M059J (cell line): Measurements from ENCODE around the gene PODXL2. TPM values are rescaled to one million over a fixed set of nuclear protein-coding genes. Genes with fewer than 3 reads are reported as not detected.
"Not testable (repeated sequence)": the region's sequence is repeated elsewhere in the genome, so short reads cannot be mapped to it uniquely, and the experiment has no call there.

Experiments
- DNase-seq: peaks from one replicate; pipeline ENCODE4 v3.0.0-alpha.2; 2012; ENCODE audit warnings: low read depth
- total RNA-seq: library from RNA; depleted of rRNA; stranded (reverse); fragments of >200 nt; shearing (Covaris generic); gene quantifications from 2 replicates; pipeline ENCODE4 v1.2.3, GENCODE V29; 2014

Gene PODXL2
- total RNA-seq, 1 experiment from 2014 or later, result 19.9 TPM

GRCh38 chr3:127688416-127689265 is 59.7 kb downstream of the PODXL2 start:
- peak; percentile 74 for DNase-seq

DNA sequence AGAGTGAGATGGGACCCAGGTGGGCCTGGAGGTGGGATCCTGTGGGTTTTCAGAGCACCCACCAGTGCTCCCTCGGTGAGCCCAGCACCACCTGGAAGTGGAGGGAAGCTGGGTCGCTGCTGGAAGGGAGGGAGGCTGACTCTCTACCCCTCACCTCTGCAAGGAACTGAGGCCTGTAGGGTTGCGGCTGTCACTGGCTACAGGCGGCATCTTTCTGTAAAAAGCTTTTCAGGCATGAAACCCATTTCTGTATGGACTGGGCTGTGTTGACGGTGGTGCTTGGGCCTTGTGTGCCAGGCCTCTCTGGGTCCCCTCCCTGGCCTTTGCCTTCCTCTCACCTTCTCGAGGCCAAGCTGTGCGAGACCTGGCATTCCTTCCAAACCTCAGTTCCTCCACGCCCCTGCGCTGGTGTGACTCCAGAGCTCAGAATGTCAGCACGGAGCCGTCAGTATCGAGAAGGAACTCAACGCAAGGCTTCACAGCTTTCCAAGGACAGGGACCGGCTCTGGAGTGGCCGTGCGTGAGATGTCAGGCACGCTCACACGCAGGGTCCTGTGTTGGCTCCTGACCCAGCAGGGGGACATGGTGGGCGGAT is 60.4 kb downstream of the PODXL2 start:
- no peak for DNase-seq

DNA sequence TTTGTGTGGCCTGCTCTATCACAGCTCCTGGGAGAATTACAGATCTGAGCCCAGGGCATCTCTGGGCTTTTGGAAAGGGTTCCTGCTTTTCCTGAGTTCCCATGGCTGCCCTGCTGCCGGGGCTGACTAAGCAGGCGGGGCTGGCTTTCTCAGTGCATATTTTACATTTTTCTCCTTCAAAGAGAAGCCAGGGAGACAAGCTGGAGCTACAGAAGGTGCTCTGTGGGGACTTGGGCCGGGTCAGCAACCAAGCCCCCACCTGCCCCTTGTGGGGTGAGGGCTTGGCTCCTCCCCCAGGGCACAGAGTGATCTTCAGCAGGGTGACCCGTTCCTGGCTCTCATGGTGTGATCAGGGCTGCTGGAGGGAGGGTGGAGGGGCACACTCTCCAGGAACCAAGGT is 61.1 kb downstream of the PODXL2 start:
- peak; percentile 78 for DNase-seq

DNA sequence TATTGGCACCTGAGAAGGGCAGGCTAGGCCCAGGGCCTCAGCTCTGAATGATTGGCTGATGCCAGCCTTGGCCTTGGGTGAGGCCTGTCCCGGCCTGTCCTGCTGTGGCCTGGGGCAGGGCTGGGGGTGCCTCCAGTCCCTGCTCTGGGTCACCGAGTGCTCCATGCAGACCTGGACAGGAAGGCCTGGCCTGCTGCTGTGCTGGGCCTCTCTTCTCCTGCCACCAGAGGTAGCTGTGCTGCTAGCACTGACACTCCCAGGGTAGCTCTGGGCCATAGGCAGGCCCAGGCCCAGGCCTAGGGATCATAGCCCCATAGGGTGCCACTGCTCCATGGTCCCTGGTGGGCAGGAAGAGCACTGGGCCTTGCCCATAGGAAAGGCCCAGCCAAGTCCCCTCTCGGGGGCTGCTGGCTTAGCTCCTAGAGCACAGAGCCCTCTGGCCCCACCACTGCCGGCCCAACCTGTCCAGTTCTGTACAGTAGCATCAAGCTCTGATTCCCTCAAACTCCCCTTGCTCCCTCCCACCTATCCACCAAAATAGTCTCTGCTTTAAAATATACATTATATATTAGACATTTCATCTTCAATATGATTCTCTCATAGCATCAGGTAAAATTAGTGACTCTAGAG is 62.0 kb downstream of the PODXL2 start:
- DNase-seq, result peak; percentile 75

DNA sequence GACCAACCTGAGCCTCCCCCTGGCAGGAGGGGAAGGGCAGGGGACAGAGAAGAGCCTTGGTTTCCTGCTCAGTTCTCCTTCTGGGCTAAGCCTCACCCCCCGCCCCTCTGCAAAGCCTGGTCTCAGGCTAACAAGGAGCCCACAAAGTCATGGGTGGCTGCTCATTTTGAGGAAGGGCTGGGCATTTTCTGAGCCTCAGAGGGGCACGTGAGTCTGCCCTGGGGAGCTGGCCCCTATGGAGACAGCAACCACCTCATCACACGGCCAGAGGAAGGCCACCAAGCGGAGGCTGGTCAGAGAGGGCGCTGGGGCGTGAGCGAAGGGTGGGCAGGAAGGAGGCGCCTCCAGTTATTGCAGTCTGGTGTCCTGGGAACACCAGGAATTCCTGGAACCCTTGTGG is 62.5 kb downstream of the PODXL2 start:
- DNase-seq, result no peak

DNA sequence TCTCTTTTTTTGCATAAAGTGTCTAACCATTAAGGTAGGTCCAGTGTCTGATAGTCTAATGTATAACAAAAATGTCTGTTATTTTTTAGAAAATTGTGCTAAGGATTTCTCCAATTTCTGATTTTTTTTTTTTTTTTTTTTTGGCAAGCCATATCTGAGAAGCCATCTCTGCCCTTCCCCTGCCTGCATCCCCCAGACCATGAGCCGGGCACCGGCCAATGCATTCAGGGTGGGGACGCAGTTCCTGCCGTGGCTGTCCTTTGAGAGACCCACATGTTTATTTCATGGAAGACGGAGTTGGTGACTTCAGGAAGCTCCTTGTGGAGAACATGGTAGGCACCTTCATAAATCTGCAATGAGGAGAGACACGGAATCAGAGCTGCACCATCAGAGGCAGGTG is 63.0 kb downstream of the PODXL2 start:
- DNase-seq, result no peak

- DNase-seq, result no peak
These were observed 63.7 kb downstream of the PODXL2 start for GRCh38 chr3:127692501-127693335.

DNA sequence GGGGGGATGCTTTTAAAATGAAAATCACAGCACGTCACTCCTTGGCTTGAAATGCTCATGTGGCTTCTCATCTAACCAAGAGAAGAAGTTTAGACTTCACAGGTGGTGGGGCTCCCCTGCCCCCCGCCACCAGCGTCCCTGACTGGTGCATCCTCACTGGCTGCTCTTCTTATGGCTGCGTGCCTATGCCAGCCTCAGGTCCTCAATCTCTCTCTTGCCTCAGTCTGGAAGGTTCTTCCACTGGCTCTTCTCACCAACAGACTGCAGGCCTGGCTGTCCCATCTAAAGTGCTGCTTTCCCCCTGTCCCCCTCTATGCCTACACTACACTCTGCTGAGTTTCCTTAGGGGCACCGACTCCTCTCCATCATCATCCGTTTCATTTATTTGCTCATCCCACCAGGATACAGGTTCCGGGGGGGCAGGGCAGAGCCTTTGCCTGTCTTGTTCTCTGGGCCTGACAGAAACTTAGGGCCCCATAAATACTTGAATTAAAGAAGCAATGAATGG is 64.4 kb downstream of the PODXL2 start:
- DNase-seq, result no peak

DNA sequence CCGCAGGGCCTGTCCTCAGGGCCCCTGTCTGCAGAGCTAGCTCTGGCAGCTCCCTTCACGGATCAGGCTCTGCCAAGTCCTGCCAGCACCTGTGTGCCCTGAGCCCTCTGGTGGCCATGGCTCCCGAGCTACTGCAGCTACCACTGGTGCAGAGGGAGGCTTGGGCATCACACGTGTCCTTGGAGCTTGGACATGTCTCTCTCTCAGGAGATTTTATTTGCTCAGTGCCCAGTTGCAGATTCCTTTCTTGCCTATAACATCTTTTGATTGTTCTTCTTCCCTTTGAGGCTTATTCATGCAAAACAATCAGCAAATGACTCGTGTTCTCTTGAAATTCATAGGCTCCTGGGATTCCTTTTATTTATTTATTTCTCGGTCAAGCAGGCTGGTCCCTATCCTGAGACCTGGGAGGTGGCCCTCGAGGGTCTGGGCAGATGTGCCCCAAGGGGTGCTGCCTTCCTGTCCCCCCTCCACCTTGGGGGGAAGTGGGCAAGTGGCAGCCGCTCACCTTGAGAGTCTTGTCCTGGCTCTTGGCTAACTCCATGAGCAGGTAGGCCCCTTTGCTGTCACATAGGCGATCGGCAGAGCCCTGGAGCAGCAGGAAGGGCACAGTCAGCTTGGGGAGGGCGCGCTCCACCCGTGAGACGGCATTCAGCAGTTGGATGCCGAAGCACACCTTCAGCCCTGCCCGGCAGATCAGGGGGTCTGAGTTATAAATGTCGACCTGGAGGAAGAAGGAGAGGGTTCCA is 65.7 kb downstream of the PODXL2 start:
- peak; percentile 81 for DNase-seq

- peak; percentile 92 for DNase-seq
These were observed 68.7 kb downstream of the PODXL2 start for GRCh38 chr3:127697551-127698240.

GRCh38 chr3:127698286-127698685 is 69.3 kb downstream of the PODXL2 start:
- DNase-seq, result no peak

DNA sequence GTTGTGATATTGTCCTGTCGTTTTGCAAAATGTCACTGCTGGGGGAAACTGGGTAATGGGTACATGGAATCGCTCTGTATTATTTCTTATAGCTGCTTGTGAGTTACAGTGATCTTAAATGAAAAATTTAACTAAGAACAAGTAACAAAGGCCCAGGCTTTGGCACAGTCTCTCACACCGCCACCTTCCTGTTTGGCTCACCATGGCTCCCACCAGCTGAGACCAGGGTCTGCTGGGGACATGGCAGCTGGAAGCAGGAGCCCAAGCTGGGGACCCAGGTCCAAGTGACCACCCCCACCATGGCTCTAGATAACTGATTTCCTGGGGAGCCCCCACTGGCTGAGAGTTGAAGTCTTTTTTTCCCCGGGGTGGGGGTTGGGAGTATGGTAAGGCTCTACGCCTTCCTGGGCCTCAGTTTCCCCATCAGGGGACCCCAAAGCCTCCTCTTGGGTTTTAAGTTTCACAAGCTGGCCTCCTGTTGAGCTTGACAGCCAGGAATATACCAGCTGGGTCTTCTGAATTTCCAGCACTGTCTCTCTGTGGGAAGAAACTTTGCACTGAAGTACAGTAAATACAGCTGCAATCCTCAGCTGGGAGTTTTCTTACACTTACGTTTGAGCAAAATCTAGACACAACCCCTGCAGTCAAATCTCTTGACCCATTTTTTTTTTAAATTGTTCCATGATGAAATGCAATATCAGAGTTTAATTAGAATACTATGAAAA is 69.9 kb downstream of the PODXL2 start:
- DNase-seq, result no peak

DNA sequence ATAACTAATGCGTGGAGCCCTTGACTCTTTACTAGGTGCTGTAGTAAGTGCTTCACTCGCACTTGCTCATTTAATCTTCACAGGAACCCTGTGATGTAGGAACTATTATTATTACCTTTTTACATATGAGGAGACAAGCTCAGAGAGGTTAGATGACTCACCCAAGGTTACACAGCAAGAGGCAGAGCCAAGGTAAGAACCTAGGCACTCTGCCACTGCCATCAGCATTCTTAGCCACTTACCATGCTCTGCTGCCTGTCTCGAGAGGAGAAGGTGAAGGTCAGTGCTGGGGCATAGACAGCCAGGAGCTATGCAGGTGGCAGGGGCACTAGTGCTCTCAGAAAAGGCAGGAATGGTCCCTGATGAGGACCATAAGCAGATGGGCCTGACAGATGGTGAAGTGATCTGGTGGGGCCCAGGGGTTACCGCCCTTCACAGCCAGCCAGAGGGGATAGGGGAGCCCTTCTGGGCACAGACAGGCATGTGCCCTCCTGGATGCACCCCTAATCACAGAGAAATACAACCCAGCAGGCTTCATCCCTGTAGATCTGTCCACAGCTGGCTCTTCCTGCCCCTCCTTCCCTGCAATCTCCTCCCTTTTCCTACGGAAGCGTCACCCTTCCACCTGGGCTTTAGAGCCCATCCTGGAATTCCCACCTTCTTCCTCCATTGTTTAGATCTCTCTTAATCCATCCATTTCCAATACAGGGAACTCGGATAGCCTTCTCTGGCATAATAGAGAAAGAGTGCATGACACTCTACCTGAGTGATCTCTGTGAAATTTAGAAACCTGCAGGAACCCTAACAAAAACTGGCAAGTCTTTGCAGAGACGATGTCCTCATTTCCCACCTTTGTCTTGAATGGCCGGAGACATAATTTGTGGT is 70.7 kb downstream of the PODXL2 start:
- peak; percentile 57 for DNase-seq

- no peak for DNase-seq
These were observed 71.4 kb downstream of the PODXL2 start for GRCh38 chr3:127700406-127700805.

DNA sequence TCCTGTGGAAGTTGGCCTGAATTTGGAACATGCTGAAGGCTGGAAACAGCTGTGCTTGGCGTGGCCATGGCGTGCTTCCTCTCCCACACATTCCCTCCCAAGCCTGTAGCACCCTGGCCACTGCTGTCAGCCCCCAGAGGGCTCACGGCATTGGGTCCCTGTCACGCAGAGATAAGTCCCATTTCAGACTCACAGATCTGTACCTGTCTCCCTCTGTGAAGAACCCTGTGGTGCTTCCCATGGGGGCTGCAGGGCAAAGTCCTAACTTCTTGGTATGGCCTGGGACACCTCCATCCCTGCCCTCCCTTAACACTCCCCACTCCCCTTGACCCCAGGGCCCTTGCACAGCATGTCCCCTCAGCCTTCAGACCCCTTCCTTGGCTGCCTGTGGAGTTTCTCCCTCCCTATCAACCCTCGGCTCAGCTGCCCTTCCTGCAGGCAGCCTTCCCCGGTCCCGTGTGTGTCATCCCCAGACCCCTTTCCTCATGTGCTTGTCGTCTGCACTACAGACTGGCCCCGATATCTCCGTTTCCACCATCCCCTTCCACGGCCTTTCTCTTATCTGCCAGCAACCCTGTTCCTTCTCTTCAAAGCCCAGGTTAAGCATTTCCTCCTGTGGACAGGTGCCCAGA is 72.4 kb downstream of the PODXL2 start:
- no peak for DNase-seq

GRCh38 chr3:127702151-127702578 is 73.2 kb downstream of the PODXL2 start:
- peak; percentile 41 for DNase-seq

- not testable (repeated sequence) for DNase-seq
These were observed 75.9 kb downstream of the PODXL2 start for GRCh38 chr3:127704840-127705239.

DNA sequence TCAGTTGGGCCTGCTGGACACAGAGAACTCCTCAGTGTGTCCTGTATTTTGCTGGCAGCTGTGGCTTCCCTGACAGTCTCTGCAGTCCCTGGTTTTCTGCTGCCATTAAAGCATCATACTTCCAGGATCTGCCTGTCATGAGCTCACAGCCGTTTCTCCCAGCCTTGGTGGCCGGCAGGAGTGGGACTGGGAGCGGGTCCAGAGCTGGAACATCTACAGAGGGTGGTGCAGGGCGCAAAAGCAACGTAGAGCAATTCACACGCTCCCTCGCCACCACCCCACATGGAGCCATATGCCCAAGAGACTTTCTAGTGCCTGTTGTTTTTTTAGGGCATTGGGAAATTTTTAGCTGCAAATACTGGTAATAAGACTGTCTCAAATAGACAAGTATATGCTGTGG is 77.3 kb downstream of the PODXL2 start:
- DNase-seq, result no peak
